ENCODE data around the gene PAPLN.

PAPLN gene

DNA sequence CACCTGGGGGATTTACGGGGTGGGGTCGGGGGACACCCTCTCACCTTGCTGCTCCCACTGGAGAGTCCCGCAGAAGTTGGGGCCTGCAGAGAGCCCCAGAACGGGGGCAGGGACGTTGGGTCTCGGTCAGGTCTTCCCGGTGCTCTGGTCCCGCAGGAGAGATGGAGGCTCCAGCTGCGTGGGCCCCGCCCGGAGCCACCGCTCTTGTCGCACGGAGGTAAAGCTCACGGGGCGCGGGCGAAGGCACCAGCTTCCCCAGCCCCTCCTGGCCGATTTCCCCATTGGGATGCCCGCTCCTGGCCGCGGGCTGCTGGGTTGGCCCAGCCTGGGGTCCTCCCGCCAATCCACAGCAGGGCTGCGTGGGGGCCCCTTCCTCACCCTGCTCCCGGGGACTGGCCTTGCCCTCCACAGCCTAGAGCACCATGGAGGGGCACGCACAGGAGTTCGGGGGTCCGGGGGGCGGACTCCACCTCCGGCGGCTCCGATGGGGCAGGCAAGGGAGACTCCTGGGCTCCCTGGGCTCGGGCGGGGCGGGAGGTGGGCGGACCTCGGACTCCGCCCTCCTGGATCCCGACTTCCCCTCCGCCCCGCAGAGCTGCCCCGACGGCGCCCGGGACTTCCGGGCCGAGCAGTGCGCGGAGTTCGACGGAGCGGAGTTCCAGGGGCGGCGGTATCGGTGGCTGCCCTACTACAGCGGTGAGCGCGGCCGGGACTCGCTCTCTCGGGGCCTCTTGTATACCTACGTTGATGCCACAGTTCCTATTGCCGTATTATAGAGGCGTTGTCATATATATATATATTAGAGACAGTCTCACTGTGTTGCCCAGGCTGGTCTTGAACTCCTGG, 8.4 kb downstream of the PAPLN start:
- peak; percentile 50 for DNase-seq (ENCODE audit: low read depth)

DNA sequence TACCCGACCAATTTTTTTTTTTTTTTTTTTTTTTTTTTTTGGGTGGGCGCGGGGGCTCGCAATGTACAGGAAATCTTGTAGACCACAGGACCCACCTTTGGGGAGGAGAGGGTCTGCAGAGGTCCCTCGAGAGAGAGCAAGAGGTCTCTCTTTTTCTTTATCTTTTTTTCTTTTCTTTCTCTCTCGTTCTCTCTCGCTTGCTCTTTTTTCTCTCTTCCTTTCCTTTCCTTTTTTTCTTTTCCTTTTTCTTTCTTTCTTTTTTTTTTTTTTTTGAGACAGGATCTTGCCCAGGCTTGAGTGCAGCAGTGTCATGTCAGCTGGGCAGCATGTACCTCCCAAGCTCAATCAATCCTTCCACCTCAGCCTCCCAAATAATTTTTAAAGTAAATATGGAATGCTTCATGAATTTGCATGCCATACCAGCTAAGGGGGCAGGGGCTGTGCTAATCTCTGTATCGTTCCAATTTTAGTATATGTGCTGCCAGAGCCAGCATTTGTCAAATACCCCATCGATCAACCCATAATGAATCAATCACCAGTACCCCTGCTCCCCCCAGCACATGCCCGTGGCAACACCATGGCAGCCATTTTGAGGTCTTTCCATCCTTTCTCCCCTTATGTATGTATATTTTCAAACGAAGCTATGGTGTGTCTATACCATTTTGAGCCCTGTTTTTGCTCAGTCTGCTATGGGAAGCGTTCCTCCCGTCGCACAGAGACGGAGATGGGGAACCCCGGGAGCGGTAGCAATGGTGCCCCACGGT, 9.3 kb downstream of the PAPLN start:
- no peak for DNase-seq (ENCODE audit: low read depth)

DNA sequence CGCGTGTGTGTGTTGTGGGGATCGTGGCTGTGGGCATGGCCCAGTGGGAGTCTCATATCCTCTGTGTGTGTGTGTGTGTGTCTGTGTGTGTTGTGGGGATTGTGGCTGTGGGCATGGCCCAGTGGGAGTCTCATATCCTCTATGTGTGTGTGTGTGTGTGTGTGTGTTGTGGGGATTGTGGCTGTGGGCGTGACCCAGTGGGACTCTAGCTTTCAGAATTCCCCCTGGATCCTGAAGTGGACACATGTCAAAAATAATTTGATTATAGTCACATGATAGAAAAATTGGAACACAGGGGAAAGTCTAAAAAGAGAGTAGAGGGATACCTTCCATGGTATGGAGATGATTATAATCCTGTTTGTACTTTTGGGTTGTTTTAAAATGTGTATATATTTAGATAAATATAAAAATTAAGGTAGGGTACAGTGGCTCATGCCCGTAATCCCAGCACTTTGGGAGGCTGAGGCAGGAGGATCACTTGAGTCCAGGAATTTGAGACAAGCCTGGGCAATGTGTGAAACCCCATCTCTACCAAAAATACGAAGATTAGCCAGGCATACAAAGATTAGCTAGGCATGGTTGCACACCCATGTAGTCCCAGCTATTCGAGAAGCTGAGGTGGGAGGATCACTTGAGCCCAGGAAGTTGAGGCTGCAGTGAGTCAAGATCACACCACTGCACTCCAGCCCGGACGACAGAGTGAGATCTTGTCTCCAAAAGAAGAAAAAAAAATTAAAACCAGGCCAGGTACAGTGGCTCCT, 11.0 kb downstream of the PAPLN start:
- DNase-seq (ENCODE audit: low read depth), result peak; percentile 35

DNA sequence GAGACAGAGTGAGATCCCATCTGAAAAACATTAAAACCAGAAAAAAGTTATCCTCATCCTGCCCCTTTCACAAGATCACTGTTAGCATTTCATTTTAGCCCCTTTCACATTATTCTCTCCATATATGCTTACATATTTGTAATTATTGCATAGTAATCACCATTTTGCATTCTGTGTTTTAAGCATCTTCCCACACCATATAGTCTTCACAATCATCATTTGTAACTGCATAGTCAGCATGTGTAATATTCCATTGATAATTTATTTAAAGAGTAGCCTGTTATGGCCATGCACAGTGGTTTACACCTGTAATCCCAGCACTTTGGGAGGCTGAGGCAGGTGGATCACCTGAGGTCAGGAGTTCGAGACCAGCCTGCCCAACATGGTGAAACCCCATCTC, 11.8 kb downstream of the PAPLN start:
- no peak for DNase-seq (ENCODE audit: low read depth)

DNA sequence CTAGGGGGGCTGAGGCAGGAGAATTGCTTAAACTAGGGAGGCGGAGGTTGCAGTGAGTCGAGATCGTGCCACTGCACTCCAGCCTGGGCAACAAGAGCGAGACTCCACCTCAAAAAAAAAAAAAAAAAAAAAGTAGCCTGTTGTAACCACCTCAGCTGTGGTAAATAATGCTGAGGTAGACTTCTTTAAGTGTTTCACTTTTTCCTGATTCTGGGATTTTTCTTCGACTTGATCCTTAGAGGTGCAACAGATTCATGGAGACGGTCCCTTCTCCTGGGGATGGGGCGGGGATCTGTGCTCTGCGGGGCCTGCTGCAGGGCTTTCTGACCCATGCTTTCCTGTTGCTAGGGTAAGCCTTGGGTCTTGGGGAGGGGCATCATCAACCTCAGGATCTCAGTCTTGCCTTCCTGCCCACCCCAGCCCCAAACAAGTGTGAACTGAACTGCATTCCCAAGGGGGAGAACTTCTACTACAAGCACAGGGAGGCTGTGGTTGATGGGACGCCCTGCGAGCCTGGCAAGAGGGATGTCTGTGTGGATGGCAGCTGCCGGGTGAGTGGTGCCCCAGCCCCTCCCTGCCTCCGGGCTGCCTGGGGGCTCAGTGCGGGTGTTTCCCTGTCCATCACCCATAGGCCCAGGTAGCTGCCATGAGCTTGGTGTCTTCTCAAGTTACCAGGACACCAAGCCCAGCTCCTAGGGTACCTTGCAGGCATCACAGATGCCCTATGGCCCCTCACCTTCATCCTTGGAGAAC, 12.4 kb downstream of the PAPLN start:
- DNase-seq (ENCODE audit: low read depth), result no peak

DNA sequence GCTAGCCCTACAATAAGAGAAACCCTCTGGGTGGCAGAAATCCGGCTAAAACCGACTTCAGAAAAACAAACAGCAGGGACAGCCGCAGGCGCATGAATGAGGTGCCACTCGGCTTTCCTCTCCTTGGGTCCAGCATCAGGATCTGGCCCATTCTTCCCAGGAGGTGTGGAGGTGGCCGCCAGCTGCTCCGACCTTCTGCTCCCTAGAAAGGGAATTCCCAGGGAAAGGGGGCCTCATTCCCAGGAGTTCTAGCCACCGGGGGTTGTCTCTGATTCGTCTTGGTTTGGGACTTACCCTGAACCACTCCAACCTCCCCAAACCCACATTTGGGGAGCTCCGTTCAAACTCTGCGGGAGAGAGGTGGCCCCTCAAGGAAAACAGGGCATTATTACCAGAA, 13.0 kb downstream of the PAPLN start:
- no peak for DNase-seq (ENCODE audit: low read depth)

DNA sequence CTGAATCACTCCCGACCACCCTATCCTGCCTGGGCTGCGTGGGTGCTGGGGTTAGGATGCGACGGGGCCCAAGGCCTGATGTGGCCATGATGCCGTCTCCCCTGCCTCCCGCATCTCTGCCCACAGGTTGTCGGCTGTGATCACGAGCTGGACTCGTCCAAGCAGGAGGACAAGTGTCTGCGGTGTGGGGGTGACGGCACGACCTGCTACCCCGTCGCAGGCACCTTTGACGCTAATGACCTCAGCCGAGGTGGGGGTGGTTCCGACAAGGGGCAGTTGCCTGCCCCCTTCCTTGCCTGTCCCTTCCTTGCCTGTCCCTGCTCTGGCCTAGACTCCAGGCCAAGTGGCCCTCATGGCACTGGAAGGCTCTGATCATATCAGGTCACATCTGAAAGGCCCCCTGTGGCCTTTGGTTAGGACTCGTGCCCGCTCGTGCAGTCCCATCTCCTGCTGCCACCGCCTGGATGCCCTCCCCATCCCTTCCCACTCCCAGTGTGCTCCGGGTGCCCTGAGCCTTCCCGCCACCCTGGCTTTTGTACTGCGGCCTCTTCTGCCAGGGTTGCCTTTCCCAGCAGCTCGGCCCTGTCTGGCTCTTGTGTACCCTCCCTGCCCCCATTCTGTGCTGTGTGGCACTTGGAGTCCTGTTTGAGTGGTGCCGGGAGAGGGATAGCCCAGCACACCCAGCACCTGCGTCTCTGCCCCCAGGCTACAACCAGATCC, 13.6 kb downstream of the PAPLN start:
- no peak for DNase-seq (ENCODE audit: low read depth)

DNA sequence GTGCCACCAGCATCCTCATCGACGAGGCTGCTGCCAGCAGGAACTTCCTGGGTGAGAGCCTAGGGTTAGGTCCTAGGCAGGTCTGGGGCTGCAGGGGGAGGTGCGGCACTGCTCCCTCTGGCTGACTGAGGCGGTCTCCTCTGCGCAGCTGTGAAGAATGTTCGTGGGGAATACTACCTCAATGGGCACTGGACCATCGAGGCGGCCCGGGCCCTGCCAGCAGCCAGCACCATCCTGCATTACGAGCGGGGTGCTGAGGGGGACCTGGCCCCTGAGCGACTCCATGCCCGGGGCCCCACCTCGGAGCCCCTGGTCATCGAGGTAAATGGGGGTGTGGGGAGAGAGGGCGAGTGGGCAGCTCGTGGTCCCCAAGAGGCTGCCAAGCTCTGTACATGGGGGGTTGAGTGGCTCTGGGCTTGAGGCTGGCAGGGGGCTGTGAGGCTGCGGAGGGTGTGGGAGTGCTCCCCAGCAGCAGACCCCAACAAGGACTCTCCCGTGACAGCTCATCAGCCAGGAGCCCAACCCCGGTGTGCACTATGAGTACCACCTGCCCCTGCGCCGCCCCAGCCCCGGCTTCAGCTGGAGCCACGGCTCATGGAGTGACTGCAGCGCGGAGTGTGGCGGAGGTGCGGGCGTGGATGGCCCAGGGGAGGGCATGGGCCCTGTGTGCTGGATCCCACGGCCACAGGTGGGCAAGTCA, 14.4 kb downstream of the PAPLN start:
- no peak for DNase-seq (ENCODE audit: low read depth)

DNA sequence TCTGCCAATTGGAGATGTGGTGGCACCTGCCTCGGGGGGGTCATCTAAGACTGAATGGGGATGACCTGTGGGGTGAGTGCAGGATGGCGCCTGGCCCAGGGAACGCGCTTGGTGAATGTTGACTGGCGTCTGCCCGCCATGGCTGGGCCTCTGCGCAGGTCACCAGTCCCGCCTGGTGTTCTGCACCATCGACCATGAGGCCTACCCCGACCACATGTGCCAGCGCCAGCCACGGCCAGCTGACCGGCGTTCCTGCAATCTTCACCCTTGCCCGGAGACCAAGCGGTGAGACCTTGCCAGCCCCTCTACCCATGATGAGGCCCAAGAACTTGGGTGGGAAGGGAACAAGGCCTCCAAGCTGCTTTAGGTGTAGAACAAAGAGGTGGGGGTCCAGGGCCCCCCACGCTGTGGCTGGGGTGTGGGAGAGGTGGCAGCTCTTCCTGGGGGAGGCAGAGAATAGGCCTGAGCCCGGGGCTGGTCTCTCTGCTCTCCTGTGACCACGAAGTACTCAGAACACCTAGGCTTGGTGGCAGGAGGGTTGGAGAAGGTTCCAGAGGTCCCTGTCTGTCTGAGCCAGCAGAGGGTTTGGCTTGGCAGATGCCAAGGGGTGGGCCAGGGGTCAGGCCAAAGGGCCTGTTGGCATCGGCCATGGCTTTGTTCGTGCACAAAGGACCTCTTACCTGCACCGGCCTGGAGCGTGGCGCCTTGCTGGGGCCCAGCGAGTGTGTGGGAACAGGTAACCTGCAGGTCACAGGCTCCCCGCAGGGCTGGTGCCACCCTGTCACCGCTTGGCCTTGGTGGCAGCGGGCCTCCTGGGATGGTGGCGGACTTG, 15.4 kb downstream of the PAPLN start:
- DNase-seq (ENCODE audit: low read depth), result no peak

DNA sequence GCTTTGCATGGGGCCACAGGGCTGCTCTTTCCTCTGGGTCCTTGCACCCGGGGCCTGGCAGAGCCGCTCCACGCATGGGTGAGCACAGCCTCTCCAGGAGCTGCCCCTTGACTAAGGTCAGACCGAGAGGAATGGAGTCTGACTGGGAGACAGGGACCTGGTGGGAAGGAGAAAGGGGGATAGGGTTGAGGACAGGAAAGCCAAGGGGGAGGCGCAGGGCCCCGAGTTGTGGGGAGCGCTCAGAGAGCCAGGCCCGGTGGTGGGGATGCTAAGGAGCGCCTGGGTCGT, 16.0 kb downstream of the PAPLN start:
- no peak for DNase-seq (ENCODE audit: low read depth)

DNA sequence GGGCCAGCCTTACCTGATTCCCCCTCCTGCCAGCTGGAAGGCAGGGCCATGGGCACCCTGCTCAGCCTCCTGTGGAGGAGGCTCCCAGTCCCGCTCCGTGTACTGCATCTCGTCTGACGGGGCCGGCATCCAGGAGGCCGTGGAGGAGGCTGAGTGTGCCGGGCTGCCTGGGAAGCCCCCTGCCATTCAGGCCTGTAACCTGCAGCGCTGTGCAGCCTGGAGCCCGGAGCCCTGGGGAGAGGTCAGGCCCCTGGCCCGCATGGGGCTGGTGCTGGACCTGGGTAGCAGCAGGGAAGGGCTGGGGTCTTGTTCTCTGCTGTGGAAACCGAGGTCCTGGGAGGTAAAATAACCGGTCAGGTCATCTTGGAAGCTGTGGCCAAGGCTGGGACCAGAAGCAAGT, 16.4 kb downstream of the PAPLN start:
- DNase-seq (ENCODE audit: low read depth), result no peak

DNA sequence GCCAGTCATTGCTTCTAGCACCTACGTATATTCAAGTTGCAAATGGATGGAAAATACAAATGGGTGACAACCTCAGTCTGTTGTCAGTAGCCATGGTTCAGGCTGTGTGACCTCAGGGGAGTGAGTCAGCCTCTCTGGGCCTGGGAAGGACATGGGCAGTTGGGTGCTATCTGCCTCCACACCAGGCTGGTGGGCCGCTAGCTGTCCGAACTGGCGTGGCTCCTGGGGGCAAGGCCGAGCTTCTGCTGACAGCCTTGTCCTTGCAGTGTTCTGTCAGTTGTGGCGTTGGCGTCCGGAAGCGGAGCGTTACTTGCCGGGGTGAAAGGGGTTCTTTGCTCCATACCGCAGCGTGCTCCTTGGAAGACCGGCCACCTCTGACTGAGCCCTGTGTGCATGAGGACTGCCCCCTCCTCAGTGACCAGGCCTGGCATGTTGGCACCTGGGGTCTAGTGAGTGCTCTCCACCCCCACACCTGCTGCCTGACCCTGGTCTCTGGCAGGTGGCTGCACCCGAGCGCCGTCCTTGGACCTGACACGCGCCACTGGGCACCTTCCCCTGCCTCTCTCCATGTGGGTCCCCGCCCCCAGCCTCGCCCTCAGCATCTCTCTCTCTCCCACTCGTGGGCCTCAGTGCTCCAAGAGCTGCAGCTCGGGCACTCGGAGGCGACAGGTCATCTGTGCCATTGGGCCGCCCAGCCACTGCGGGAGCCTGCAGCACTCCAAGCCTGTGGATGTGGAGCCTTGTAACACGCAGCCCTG, 17.1 kb downstream of the PAPLN start:
- DNase-seq (ENCODE audit: low read depth), result no peak

DNA sequence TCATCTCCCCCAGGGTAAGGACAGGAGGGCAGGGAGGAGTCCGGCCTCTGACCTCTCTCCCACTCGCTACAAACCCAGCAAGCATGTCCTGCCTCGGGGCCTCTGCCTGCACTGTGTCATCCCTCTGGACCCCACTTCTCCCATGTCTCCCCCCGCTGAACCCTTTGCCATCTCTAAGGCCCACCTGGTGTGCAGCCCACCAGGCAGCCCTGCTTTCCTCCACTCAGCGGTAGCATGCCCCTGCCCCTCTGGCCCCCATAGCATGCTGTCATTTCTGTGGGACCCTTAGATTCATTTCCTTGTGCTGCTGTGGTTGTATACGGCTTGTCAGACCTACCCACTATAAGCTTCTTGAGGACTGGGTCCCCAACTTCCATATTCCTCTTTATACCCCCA, 17.7 kb downstream of the PAPLN start:
- no peak for DNase-seq (ENCODE audit: low read depth)

DNA sequence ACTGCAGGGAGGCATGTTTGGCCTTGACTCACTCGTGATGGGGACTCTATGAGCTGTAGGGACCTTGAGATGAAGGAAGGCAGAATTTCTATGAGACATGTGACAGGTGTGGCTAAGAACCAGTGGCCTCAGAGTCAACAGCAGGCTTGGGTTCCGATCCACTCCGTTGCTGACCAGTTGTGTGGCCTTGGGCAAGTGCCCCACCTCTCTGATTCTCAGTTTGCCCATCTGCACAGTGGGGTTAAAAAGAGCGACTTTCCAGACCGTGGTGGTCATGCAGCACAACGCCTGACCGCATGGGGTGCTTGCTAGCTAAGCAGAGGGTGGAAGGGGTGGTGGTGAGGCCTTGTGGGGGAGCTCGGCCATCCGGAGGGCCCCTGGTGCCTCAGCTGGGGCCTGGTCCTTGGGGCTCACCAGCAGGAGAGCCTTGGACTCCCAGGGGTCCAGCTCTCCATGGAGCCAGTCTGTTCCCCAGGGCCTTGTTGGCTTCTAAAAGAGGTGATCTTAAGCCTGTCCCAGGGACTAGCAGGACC, 18.5 kb downstream of the PAPLN start:
- DNase-seq (ENCODE audit: low read depth), result no peak

DNA sequence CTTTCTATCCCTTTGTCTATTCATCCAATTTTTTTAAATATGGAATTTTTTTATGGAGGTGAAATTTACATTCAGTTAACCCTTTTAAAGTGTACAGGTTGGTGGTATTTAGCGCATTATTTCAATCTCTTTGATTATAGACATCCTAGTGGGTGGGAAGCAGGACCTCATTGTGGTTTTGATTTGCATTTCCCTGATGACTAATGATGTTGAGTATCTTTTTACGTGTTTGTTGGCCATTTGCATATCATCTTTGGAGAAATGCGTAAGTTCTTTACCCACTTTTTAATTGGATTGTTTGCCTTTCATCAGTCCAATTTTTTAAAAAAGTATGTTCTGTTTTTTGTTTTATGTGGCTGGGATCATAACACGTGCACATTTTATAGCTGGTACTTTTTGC, 20.8 kb downstream of the PAPLN start:
- DNase-seq (ENCODE audit: low read depth), result no peak

DNA sequence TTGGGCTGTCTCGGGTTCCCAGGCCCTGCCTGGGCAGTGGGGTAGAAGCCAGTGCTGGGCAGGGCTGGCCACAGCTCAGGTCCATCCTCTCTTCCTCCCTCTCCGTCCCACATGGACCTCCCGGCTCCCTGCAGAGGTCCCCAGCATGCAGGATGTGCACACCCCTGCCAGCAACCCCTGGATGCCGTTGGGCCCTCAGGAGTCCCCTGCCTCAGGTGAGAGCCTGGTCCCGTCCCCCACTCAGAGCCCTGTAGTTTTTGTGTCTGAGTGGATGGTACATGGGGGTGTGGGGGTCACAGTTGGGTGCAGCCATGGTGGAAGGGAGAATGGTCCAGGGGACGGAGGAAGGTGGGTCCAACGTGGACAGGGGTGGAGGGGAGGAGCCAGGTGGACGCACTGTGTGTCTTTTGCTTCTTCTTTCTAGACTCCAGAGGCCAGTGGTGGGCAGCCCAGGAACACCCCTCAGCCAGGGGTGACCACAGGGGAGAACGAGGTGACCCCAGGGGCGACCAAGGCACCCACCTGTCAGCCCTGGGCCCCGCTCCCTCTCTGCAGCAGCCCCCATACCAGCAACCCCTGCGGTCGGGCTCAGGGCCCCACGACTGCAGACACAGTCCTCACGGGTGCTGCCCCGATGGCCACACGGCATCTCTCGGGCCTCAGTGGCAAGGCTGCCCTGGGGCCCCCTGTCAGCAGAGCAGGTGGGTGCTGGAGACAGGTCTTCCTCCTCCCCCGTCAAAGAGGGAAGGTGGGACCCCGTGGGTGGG, 21.7 kb downstream of the PAPLN start:
- no peak for DNase-seq (ENCODE audit: low read depth)

DNA sequence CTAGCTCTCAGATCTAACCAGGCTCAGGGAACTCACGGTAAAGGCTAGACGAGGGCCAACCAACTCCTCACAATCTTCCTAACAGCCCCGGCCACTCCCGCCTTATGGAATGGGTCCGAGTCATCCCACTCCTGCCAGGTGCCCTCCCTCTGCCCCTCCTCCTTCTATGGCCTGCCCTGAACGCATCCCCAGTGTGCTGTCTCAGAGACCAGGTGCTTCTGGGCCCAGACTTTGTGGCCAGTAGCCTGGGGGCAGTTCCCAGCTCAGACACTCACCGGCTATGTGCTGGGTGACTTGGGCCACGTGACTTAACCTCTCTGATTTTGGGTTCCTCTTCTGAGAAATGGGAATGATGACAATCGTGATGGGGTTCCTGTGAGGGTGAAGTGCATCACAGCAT, 22.5 kb downstream of the PAPLN start:
- DNase-seq (ENCODE audit: low read depth), result no peak

DNA sequence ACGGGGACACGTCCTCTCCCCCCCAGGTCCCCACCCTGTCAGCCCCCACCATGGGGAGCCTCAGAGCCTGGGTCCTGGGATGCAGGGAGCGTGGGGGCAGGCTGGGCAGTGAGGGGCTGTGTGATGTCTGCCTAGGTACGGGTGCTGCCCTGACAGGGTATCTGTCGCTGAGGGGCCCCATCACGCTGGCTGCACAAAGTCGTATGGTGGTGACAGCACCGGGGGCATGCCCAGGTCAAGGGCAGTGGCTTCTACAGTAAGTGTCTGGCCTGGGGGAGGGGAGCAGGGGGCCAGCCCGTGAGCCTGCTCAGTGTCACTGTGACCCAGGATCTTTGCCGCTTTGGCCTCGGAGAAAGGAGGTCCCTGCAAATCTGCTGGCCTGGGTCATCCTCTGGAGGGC, 23.3 kb downstream of the PAPLN start:
- DNase-seq (ENCODE audit: low read depth), result no peak
